OCI-LY1 (cell line): ENCODE measurements around the gene ZNF791.

Experiments
- EZH2 ChIP-seq: fragments of 200-600 bp; sonication (generic), shearing (Covaris generic); IDR thresholded peaks from 2 replicates; pipeline ENCODE4 v1.8.0; 2017; ENCODE audit warnings: borderline replicate concordance, mixed run types, mild to moderate bottlenecking, antibody characterized with exemption, low read length, moderate library complexity, mixed read lengths
- TF ChIP-seq, protein P1 (sequence below): fragments of 200-600 bp; sonication (generic), shearing (Covaris generic); IDR thresholded peaks from 2 replicates; pipeline ENCODE4 v1.5.1; 2017; ENCODE audit warnings: mild to moderate bottlenecking, antibody characterized with exemption, low read length, moderate library complexity, mixed read lengths

DNA sequence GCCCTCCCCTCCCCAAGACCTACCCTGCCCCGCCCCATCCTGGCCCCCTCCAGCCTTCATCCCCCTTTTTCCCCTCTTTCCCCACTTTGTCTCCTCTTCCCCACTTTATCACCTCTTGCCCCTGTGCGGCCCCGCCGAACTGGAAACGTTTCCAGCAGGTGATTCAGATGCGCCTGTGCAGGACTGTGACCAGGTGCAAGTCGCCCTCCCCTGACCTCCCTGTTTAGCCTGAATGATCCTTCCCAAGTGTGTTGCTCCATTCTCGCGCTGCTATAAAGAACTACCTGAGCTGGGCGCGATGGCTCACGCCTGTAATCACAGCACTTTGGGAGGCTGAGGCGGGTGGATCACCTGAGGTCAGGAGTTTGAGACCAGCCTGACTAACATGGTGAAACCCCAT lies 25.9 kb downstream of the ZNF791 start:
- TF ChIP-seq, protein P1, sequence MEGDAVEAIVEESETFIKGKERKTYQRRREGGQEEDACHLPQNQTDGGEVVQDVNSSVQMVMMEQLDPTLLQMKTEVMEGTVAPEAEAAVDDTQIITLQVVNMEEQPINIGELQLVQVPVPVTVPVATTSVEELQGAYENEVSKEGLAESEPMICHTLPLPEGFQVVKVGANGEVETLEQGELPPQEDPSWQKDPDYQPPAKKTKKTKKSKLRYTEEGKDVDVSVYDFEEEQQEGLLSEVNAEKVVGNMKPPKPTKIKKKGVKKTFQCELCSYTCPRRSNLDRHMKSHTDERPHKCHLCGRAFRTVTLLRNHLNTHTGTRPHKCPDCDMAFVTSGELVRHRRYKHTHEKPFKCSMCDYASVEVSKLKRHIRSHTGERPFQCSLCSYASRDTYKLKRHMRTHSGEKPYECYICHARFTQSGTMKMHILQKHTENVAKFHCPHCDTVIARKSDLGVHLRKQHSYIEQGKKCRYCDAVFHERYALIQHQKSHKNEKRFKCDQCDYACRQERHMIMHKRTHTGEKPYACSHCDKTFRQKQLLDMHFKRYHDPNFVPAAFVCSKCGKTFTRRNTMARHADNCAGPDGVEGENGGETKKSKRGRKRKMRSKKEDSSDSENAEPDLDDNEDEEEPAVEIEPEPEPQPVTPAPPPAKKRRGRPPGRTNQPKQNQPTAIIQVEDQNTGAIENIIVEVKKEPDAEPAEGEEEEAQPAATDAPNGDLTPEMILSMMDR: no peak
- no peak for TF ChIP-seq EZH2
